Peyer's patch (tissue), 4 donors: ENCODE measurements around the gene ST7. TPM values are rescaled to one million over a fixed set of nuclear protein-coding genes. Genes with fewer than 3 reads are reported as not detected.

Experiments used
- DNase-seq, 3 donors: peaks; one replicate each; pipeline ENCODE4 v3.0.0-alpha.2; 2017 to 2019
- H3K27ac ChIP-seq, 4 donors: fragments of 200-600 bp; sonication (generic); one replicate each; pipeline ENCODE4 v1.5.1; 2016 to 2019
- H3K27me3 ChIP-seq, 2 donors: fragments of 200-600 bp; sonication (generic); one replicate each; pipeline ENCODE4 v1.5.1; 2019
- H3K36me3 ChIP-seq, 3 donors: fragments of 200-600 bp; sonication (generic); one replicate each; pipeline ENCODE4 v1.5.1; 2016 to 2019
- H3K4me1 ChIP-seq, 4 donors: fragments of 200-600 bp; sonication (generic); one replicate each; pipeline ENCODE4 v1.5.1; 2016 to 2019
- H3K4me3 ChIP-seq, 4 donors: fragments of 200-600 bp; sonication (generic); 1 replicate in 3 of 4; 2 replicates in 1 of 4; pipeline ENCODE4 v1.5.1; 2016 to 2019; ENCODE audit warnings: mild to moderate bottlenecking in 1 of 4
- H3K9me3 ChIP-seq, 4 donors: fragments of 200-600 bp; sonication (generic); one replicate each; pipeline ENCODE4 v1.5.1; 2016 to 2019; ENCODE audit warnings: mild to moderate bottlenecking in 1 of 4
- CTCF ChIP-seq, 6 experiments: fragments of 450-650 bp in 4 of 6; fragments of 200-600 bp in 2 of 6; sonication (generic) in 1 of 6; IDR thresholded peaks; one replicate each; pipeline ENCODE4 v1.5.1; 2017 to 2019; ENCODE audit warnings: antibody characterized with exemption in 6 of 6, mild to moderate bottlenecking in 3 of 6, moderate library complexity in 1 of 6
- POLR2A ChIP-seq, 2 donors: fragments of 450-650 bp; IDR thresholded peaks; one replicate each; pipeline ENCODE4 v1.5.1; 2017; ENCODE audit warnings: antibody characterized with exemption in 2 of 2, mild to moderate bottlenecking in 2 of 2, moderate library complexity in 2 of 2
- total RNA-seq, 4 donors: library from RNA; depleted of rRNA; stranded (reverse); fragments of >200 nt; gene quantifications; one replicate each; pipeline ENCODE4 v1.1.0, GENCODE V29; 2016

Gene ST7
- total RNA-seq, 4 donors from 2014 or later, result 26.8 to 39.6 (median 29.8) TPM

- no peaks in the 10 kb centered on the region for H3K9me3 ChIP-seq
- H3K4me1 ChIP-seq, result peaks cover 0 to 5% (median 0%) of the 10 kb centered on the region in 4 donors
- no peak for TF ChIP-seq POLR2A (IDR thresholded peaks at IDR 0.05)
- TF ChIP-seq CTCF (IDR thresholded peaks at IDR 0.05), result no peak
- no peak overlapping the region for H3K27ac ChIP-seq
- no peaks in the 10 kb centered on the region for H3K27me3 ChIP-seq
- H3K4me3 ChIP-seq, result no peak overlapping the region
- H3K36me3 ChIP-seq, result no peaks in the 10 kb centered on the region
- no peak for DNase-seq
These were observed 94.2 kb downstream of the ST7 start for GRCh38 chr7:117047496-117047895.

- DNase-seq, result no peak
- no peak for TF ChIP-seq CTCF (IDR thresholded peaks at IDR 0.05)
- no peak for TF ChIP-seq POLR2A (IDR thresholded peaks at IDR 0.05)
- no peak overlapping the region for H3K27ac ChIP-seq
- peaks cover 0 to 5% (median 0%) of the 10 kb centered on the region in 4 donors for H3K4me1 ChIP-seq
- H3K36me3 ChIP-seq, result no peaks in the 10 kb centered on the region
- no peak overlapping the region for H3K4me3 ChIP-seq
- no peaks in the 10 kb centered on the region for H3K9me3 ChIP-seq
- H3K27me3 ChIP-seq, result no peaks in the 10 kb centered on the region
These were observed 95.0 kb downstream of the ST7 start for GRCh38 chr7:117048114-117048866.

GRCh38 chr7:117048882-117049281 lies 95.6 kb downstream of the ST7 start:
- DNase-seq, result no peak
- Histone ChIP-seq H3K4me3 (no peak overlapping the region), H3K27ac (no peak overlapping the region), H3K9me3 (no peaks in the 10 kb centered on the region), H3K4me1 (peaks cover 0 to 5% (median 0%) of the 10 kb centered on the region in 4 donors), H3K36me3 (no peaks in the 10 kb centered on the region), H3K27me3 (no peaks in the 10 kb centered on the region)
- TF ChIP-seq CTCF (IDR thresholded peaks at IDR 0.05) (no peak), POLR2A (IDR thresholded peaks at IDR 0.05) (no peak)

GRCh38 chr7:117051808-117052207 lies 98.5 kb downstream of the ST7 start:
- TF ChIP-seq CTCF (IDR thresholded peaks at IDR 0.05), result no peak
- Histone ChIP-seq H3K36me3 (no peaks in the 10 kb centered on the region), H3K9me3 (no peaks in the 10 kb centered on the region), H3K27ac (no peak overlapping the region), H3K4me1 (peaks cover 0 to 5% (median 0%) of the 10 kb centered on the region in 4 donors), H3K27me3 (no peaks in the 10 kb centered on the region), H3K4me3 (no peak overlapping the region)
- DNase-seq, result no peak

GRCh38 chr7:117053432-117053831 lies 100.1 kb downstream of the ST7 start:
- DNase-seq, result no peak
- H3K27me3 ChIP-seq, result no peaks in the 10 kb centered on the region
- peaks cover 0 to 5% (median 0%) of the 10 kb centered on the region in 4 donors for H3K4me1 ChIP-seq
- H3K4me3 ChIP-seq, result no peak overlapping the region
- no peak overlapping the region for H3K27ac ChIP-seq
- H3K9me3 ChIP-seq, result no peaks in the 10 kb centered on the region
- TF ChIP-seq POLR2A (IDR thresholded peaks at IDR 0.05) (no peak), CTCF (IDR thresholded peaks at IDR 0.05) (no peak)
- H3K36me3 ChIP-seq, result no peaks in the 10 kb centered on the region
